ENCODE data around the gene TSPEAR.
"Not testable (repeated sequence)": the region's sequence is repeated elsewhere in the genome, so short reads cannot be mapped to it uniquely, and the experiment has no call there.

TSPEAR gene

DNA sequence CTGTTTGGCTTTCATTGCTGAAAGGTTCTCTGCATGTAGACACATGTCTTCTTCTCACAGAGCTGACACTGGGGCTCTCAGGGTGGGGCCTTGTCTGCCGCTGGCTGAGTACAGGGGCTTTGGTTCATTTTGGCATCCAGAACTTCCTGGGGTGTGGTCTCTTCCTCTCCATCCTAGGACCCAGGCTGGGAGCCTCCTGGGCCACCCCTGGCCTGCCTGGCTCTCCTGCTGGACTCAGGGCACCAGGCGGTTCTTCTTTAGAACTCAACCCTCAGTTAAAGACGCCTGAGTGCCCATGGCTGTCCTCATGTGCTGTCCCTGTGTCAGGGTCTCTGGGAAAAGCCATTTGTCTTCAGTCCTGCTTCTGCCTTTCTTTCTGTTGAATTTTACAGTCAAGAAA lies 125.5 kb downstream of the TSPEAR start:
- no peak for DNase-seq
- ATAC-seq: no peak

DNA sequence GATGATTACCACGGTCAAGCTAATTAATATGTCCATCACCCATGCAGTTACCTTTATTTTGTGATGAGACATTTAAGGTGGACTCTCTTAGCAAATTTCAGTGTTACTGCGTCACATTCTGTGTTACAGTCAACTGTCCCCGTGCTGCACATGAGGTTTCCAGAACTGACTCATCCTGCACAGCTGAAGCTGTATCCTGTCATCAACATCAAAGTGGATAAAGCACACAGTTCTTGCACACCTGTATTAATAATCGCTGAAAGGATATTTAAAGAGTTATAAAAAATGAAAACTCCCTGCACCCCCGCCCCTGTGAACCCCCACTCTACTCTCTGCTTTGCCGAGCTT lies 127.6 kb downstream of the TSPEAR start:
- ATAC-seq: peak; percentile 32
- DNase-seq: no peak

DNA sequence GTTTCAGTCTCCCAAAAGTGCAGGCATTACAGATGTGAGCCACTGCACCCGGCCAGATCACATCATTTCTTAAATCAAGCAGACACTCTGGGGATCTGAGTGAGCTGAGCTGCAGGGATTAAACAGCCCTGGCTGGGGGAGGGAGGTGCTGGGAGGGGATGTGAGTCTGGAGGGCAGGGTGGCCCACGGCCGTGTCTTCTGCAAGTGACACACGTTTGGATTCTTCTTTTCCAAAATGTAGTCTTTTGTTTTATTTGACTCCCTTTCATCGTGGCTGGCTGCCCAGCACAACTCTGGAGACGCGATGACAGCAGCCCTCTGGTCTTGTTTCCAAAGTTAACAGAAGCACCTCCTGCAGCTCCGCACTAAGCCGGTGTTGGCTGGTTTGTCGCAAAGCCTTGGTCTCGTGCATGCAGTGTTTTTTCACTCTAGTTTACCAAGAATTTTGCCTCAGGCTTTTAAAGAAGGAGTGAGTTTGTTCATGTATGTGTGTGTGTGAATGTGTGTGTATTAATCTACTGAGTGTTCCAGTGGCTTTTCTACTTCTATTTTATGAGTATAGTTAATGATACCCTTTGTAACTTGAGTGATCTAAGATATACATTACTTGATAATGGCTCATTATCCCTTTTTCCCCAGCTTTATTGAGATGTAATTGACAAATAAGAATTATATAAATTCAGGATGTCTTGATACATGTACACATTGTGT lies 128.1 kb downstream of the TSPEAR start:
- ATAC-seq (no peak), DNase-seq (no peak)

DNA sequence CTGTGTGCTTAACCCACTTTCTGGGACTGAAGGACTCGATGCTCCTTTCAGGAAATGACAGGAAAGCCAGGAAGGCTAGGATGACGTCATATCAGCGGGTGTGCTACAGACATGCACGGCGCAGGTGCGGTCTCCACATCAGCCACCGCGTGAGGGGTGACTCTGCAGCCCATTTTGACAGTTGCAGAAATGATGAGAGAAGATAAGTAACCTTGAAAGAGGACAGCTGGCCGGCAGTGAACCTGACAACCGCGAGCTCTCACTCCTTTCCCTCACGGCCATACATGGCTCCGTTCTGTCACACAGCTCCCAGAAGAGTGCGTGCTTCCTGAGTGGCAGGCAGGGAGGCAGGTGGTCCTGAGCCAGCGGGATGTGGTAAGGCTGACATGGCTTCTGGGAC lies 129.3 kb downstream of the TSPEAR start:
- ATAC-seq (no peak), DNase-seq (no peak)

DNA sequence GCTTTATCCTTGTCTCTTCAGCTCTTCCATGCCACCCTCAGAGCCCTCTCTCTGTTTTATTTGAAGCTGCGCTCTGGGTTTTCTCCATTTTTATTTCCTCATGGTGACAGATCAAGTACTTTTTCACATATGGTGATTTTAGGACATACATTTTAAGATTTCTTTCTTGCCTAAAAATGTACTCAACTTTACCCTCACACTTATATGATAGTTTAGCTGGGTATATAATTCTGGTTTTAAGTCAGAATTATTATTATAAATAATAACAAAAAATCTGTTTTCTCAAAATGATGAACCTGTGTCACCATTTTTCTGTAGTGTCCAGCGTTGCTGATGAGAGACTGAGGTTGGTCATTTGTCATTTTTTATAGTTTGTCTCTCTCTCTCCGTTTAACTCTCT lies 130.2 kb downstream of the TSPEAR start:
- DNase-seq (no peak), ATAC-seq (no peak)

DNA sequence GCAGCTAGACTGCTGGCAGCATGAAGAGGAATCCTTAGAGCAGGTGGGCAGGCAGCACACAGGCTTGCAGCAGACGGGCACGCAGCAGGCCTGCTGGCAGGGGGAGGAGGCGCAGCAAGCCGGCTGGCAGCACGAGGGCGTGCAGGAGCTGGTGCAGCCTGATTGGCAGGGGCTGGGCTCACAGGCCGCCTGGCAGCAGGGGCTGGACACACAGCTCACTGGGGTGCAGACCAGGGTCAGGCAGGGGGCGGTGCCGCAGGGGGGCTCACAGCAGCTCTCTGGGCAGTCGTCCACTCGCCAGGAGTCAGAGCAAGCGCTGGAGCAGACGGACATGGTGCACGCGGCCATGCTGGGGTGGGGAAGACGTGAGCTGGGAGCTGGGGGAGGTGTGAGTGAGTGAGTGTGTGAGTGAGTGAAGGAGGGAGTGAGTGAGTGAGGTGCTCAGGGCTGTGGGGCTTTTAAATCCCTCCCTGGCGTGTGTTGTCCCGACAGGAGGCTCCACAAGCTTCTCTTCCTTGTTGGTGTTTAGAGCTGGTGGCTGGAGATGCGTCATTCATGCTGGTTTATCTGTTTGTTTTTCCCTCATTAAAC lies 131.0 kb downstream of the TSPEAR start, which contains the start of gene KRTAP10-5:
TSS of gene KRTAP10-5 (minus strand) at position 374 of the 591 bp plus-strand sequence. CDS start at position 348, 26 bp downstream.
- DNase-seq, ATAC-seq: not testable (repeated sequence)

DNA sequence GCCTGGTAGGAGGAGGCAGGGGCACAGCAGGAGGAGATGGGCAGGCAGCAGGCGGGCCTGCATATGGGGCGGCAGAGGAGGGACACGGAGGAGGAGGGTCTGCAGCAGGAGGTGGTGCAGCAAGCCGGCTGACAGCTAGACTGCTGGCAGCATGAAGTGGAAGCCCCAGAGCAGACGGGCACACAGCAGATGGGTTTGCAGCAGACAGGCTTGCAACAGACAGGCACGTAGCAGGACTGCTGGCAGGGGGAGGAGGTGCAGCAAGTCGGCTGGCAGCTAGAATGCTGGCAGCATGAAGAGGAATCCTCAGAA lies 131.6 kb downstream of the TSPEAR start:
- no peak for ATAC-seq
- no peak for DNase-seq

DNA sequence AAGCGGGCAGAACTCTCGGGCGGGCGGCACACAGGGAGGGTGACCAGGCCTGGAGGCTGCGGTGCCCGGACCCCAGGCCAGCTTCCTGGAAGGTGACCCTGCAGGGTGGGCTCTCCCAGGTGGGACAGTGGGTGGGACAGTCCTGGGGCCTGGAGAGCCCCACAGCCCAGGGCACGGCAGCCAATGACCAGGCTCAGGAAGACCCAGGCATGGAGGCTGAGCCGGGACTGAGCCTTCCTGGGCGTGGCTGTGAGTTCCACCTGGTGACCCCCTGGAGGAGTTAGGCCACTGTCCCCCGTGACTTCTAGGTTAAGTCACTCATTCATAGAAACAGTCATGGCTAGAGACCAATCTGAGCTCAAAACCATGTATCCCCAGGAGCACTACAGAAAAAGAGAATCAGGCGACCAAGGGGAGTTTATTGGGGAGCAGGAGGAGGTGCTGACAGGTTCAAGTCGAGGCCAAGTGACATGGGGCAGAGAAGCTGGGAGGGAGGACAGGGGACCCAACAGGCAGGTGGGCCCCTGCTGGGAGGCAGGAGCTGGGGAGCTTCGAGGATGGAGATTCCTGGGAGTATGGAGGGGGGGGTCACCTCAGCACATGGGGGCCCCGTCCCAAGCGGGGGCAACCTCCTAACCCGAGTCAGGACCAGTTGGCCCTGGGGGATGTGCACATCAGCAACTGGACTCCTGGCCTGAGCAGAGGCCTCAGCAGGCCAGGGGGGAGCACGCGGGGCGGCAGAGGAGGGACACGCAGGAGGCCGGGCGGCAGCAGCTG lies 132.1 kb downstream of the TSPEAR start:
- DNase-seq: no peak
- peak; percentile 19 for ATAC-seq

DNA sequence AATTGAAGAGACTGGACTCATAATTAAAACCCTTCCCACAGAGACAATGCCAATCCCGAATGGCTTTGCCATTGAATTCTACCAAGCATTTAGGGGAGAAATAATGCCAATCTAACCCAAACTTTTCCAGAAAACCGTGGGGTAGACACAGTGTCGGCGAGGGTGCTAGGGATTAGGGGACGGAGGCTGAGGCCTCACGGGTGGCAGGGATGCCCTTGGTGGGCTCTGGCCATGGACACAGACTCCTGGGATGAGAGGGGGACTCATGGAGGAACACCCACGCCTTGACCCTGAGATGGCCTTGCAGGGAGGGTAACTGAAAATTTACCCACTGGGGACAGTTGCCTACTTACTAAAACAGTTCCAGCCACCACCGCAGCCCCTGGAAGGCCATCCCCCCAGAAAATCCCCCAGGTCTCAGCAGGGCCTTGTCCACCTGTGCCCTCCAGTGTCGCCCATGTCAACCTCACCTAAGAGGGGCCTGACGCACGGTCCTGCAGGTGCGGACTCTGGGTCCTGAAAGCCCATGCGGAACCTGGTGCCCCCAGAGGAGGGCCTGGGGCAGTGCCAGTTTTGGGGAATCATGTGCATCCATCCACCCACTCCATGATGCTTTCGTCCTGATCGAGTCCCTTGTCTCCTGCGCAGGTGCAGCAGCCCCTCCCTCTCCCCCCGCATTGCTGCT lies 132.9 kb downstream of the TSPEAR start:
- no peak for ATAC-seq

DNA sequence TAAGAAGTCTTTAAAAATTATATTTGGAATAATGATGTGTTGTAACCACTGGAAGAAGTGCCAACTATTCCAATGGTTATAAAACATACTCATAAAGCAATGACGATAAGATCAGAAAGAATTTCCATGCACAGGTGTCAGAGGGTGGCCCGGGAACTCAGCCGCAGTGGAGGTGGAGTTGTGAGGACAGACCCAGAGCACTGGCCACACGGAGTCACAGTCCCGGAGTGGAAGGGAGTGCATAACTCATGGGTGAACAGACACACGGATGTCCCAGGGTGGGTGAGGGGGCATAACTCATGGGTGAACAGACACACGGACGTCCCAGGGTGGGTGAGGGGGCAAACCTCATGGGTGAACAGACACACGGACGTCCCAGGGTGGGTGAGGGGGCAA lies 135.3 kb downstream of the TSPEAR start:
- ATAC-seq: no peak
- DNase-seq: no peak

More for the DNA sequence above, 132.9 kb downstream of the TSPEAR start:
- no peak for DNase-seq

DNA sequence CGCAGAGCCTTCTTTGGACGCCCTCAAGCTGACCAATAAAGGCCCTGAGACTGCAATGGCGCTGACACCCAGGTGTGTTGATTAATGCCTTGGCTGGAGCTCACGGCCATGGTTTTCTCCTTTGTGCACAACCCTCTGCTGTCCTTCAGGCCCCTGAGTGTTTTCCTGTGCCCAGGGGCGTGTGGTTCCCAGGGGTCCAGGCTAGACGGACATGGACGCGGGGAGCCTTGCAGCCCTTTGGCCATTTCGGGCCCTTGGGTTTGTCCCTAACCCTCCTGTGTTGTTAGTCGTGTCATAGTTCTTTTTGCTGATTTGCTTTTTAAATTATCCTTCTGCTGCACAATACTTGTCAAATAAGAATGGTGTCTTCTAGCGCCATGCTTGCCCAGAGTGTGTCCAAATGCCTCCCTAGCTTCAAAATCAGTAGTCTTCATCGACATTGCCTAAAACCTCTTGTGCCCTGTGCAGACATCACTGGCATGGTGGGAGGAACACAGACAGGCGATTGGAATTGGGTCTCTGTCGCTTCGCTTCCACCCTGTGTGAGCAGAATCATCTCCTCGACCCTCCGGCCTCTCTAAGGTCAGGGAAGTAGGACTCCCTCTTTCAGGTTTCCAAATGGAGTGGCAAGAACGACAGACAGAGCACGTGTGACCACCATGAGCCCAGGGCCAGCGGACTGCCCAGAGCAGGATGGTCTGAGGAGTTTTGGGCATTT lies 135.9 kb downstream of the TSPEAR start:
- DNase-seq: no peak
- no peak for ATAC-seq

DNA sequence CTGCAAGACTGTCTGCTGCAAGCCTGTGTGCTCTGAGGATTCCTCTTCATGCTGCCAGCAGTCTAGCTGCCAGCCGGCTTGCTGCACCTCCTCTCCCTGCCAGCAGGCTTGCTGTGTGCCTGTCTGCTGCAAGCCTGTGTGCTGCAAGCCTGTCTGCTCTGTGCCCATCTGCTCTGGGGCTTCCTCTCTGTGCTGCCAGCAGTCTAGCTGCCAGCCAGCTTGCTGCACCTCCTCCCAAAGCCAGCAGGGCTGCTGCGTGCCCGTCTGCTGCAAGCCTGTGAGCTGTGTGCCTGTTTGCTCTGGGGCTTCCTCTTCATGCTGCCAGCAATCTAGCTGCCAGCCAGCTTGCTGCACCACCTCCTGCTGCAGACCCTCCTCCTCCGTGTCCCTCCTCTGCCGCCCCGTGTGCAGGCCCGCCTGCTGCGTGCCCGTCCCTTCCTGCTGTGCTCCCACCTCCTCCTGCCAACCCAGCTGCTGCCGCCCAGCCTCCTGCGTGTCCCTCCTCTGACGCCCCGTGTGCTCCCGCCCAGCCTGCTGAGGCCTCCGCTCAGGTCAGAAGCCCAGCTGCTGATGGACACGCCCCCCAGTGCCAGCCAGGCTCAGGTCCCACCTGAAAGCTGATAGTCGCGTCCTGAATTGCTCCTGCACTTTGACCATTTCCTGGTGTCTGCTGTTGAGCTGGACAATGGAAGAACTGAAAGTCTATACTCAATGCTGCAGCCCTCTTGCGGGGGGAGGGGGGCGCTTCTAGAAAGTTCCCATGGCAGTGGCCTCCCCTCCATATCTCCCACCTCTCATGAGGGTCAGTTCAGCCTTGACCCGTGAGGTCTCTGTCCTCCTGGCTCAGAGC lies 136.7 kb downstream of the TSPEAR start:
- no peak for ATAC-seq
- no peak for DNase-seq

DNA sequence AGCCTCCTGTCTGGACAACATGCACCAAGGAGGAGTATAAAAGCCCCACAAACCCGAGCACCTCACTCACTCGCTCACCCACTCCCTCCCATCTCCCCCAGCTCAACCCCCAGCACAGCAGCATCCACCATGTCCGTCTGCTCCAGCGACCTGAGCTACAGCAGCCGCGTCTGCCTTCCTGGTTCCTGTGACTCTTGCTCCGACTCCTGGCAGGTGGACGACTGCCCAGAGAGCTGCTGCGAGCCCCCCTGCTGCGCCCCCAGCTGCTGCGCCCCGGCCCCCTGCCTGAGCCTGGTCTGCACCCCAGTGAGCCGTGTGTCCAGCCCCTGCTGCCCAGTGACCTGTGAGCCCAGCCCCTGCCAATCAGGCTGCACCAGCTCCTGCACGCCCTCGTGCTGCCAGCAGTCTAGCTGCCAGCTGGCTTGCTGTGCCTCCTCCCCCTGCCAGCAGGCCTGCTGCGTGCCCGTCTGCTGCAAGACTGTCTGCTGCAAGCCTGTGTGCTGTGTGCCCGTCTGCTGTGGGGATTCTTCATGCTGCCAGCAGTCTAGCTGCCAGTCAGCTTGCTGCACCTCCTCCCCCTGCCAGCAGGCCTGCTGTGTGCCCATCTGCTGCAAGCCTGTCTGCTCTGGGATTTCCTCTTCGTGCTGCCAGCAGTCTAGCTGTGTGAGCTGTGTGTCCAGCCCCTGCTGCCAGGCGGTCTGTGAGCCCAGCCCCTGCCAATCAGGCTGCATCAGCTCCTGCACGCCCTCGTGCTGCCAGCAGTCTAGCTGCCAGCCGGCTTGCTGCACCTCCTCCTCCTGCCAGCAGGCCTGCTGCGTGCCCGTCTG lies 137.5 kb downstream of the TSPEAR start, which contains the start of gene KRTAP10-4:
TSS of gene KRTAP10-4 (plus strand) at position 100 of the 827 bp plus-strand sequence. CDS start at position 130, 30 bp downstream.
- not testable (repeated sequence) for ATAC-seq, DNase-seq

DNA sequence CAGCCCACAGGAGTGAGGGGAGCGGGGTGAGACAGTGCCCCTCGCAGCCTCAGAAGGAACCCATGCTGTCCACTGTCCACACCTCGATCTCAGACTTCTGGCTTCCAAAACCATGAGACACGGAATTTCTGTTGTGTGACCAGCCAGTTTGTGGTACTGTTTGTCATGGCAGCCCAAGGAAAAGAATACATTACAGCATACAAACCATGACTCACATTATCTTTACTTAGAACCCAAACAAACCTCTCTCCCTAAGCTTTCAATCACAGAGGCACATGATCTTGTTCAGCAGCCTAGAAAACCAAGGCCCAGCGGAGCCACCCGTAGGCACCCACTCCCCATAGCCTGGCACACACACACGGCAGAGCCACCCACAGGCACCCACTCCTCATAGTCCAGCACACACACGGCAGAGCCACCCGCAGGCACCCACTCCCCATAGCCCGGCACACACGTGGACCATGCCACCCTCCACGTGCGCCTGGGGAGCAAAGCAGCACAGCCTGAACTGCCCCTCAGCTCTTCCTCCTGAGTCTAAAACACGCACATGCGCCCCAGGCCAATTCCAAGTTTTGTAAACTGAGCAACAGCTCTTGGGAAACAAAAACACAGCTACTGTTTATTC lies 138.3 kb downstream of the TSPEAR start:
- no peak for ATAC-seq
- no peak for DNase-seq

DNA sequence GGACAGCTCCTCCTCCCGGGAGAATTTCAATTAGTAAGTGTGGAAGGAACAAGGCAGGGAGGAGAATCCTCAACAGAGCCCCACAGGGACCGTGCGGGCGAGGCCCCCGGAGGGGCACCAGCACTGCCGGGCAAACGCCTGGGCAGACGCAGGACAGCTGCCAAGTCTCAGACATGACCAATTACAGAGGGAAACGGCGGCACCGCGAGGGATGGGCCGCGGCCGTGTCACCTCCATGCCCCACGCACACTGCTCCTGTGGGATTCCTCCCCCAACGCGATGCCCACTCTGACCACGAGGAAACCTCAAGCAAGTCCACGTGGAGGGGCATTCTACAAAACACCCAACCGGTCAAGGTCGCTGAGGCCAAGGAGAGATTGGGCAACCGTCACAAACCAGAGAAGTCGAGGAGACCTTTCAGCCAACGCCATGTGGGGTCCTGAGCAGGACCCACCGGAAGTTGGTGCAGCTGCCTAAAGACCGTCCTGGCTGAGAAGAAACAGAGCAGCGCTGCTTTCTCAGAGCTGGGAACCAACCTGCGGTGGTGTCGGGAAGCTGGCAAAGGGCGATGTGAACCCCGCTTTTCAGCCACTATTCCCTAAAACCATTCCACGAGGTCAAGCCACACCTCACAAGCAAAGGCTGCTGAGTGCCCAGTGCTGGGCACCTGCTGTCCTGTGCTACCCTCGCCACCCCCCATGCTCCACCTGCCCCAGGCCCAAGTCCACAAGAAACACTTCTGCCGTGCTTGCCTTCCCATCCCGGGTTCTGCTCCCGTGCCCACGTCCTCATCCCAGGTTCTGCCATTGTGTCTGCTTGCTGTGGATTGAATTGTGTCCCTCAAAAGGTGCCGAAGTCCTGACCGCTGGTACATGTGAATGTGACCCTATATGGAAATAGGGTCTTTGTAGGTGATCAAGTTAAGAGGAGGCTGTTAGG lies 139.3 kb downstream of the TSPEAR start:
- ATAC-seq (no peak), DNase-seq (no peak)

DNA sequence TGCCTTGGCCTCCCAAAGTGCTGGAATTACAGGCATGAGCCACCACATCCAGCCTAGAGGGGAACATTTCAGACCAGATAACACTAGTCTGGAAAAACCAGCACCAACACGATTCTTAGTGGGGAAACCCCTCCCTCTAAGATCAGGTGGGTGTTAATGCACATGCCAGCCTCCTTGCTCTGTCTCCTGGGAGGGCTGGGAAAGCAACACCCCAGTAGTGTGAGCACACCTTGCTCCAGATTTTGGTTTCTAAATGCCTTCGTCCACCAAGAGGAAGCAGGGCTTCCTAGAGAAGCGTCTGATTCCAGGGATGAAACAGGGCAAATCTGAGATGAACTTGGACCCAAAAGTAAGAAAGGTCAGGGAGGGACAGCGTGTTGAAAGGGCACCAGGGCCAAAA lies 140.1 kb downstream of the TSPEAR start:
- ATAC-seq (no peak), DNase-seq (no peak)

DNA sequence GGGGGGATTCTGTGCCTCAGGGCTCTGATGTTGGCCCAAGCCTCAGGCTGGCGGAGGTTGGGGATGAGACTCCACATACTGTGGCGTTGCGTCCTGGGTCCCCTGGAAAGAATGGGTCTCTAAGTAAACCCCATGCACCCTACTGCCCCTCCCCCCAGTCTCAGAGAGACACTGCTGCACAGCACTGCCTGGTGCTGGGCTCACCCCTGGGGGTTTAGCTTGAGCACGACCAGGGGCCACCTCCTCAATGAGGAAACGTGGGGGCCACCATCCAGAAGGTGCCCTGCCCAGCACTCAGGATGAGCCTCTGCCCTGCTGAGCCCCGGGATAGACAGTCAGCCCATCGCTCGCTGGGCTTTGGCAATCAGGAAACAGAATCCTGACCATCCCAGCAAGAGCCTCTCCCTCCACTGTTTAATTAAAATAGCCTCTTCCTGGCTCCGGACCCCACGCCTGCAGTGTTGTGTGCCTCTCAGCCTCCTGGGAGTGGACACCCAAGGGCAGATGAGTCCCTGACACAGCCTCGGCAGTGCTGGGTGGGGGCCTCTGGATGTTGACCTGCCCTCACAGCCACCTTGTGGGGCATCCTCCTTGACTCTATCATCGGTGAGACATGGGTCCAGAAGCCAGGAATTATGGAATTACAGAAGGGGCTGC lies 141.4 kb downstream of the TSPEAR start:
- no peak for ATAC-seq

More for the DNA sequence above, 141.4 kb downstream of the TSPEAR start:
- DNase-seq: no peak

All from stimulated activated naive CD8-positive, alpha-beta T cell treated with anti-CD3 and anti-CD28 coated beads, Interleukin-15, Interleukin-2, amounts not matched to agents 100 U/mL and 50 U/mL, for 24 hours (primary cell).